ENCODE measurements around the gene MBNL1.

MBNL1 gene

GRCh38 chr3:152254041-152254440 lies 14.7 kb upstream of the MBNL1 start:
- DNase-seq: no peak

GRCh38 chr3:152255290-152255689 lies 13.4 kb upstream of the MBNL1 start:
- DNase-seq: no peak

- no peak for DNase-seq
Observed at GRCh38 chr3:152256851-152257562, 11.7 kb upstream of the MBNL1 start.

GRCh38 chr3:152257563-152258035 lies 11.1 kb upstream of the MBNL1 start:
- DNase-seq: no peak

GRCh38 chr3:152258448-152259393 lies 10.0 kb upstream of the MBNL1 start:
- DNase-seq: no peak

GRCh38 chr3:152259468-152259867 lies 9.3 kb upstream of the MBNL1 start:
- DNase-seq: no peak

- no peak for DNase-seq
Observed at GRCh38 chr3:152260026-152260425, 8.7 kb upstream of the MBNL1 start.

- DNase-seq: no peak
Observed at GRCh38 chr3:152260529-152260928, 8.2 kb upstream of the MBNL1 start.

GRCh38 chr3:152261329-152261728 lies 7.4 kb upstream of the MBNL1 start:
- DNase-seq: no peak

GRCh38 chr3:152263711-152264110 lies 5.0 kb upstream of the MBNL1 start:
- DNase-seq: no peak

GRCh38 chr3:152264378-152264777 lies 4.4 kb upstream of the MBNL1 start:
- DNase-seq: no peak

GRCh38 chr3:152266221-152266995 lies 2.3 kb upstream of the MBNL1 start:
- no peak for DNase-seq

GRCh38 chr3:152267831-152268554 lies 736 bp upstream of the MBNL1 start:
- no peak for DNase-seq

GRCh38 chr3:152269056-152269830 lies 514 bp downstream of the MBNL1 start:
- DNase-seq: no peak

- DNase-seq: peak; percentile 44
Observed at GRCh38 chr3:152269831-152270734, 1.4 kb downstream of the MBNL1 start.

- no peak for DNase-seq
Observed at GRCh38 chr3:152270937-152271336, 2.2 kb downstream of the MBNL1 start.

GRCh38 chr3:152271501-152272236 lies 2.9 kb downstream of the MBNL1 start:
- DNase-seq: no peak

GRCh38 chr3:152272771-152273242 lies 4.1 kb downstream of the MBNL1 start:
- DNase-seq: no peak

GRCh38 chr3:152276681-152277080 lies 8.0 kb downstream of the MBNL1 start:
- DNase-seq: no peak

- DNase-seq: no peak
Observed at GRCh38 chr3:152277198-152277597, 8.5 kb downstream of the MBNL1 start.

All from NCI-H1436 treated with DMSO at 0.1 percent for 48 hours (cell line).